Stimulated activated naive CD8-positive, alpha-beta T cell treated with anti-CD3 and anti-CD28 coated beads, Interleukin-15, Interleukin-2, amounts not matched to agents 100 ng/mL and 50 ng/mL, for 24 hours (primary cell): ENCODE measurements around the gene ATF7.

Experiments
- H3K27ac Mint-ChIP-seq: one replicate; pipeline ENCODE4 v1.8.0; 2021; ENCODE audit warnings: mild to moderate bottlenecking, mixed read lengths
- H3K27me3 Mint-ChIP-seq: one replicate; pipeline ENCODE4 v1.8.0; 2021; ENCODE audit warnings: mixed read lengths
- H3K36me3 Mint-ChIP-seq: one replicate; pipeline ENCODE4 v1.8.0; 2021; ENCODE audit warnings: low read depth, mixed read lengths
- H3K4me1 Mint-ChIP-seq: one replicate; pipeline ENCODE4 v1.8.0; 2021; ENCODE audit warnings: low read depth, mixed read lengths
- H3K4me3 Mint-ChIP-seq: one replicate; pipeline ENCODE4 v1.8.0; 2021; ENCODE audit warnings: mild to moderate bottlenecking, mixed read lengths
- H3K9me3 Mint-ChIP-seq: one replicate; pipeline ENCODE4 v1.8.0; 2021; ENCODE audit warnings: mixed read lengths

The ATF7 gene

GRCh38 chr12:53461059-53461458 lies 165.1 kb downstream of the ATF7 start:
- Mint-ChIP-seq H3K4me3 (peak overlapping the region; percentile 28), H3K27ac (peak overlapping the region; percentile 78), H3K27me3 (no peaks in the 10 kb centered on the region), H3K36me3 (peaks cover 96% of the 10 kb centered on the region), H3K4me1 (peaks cover 54% of the 10 kb centered on the region), H3K9me3 (no peaks in the 10 kb centered on the region)

GRCh38 chr12:53459097-53459496 lies 167.1 kb downstream of the ATF7 start:
- peak overlapping the region; percentile 37 for H3K27ac Mint-ChIP-seq
- H3K4me1 Mint-ChIP-seq = peaks cover 69% of the 10 kb centered on the region
- H3K27me3 Mint-ChIP-seq = no peaks in the 10 kb centered on the region
- H3K36me3 Mint-ChIP-seq = peaks cover 97% of the 10 kb centered on the region
- no peak overlapping the region for H3K4me3 Mint-ChIP-seq
- no peaks in the 10 kb centered on the region for H3K9me3 Mint-ChIP-seq
